SK-N-SH (cell line): ENCODE measurements around the gene PAWR.
A peak's percentile ranks its signal among the peaks of the same experiment; 100 is the strongest.

ENCODE experiments used
- CHD2 ChIP-seq: fragments of 150-350 bp; IDR thresholded peaks from 2 replicates; pipeline ENCODE4 v1.6.1; 2018; ENCODE audit warnings: low read length; ENCODE audit not compliant: partially characterized antibody
- CTCF ChIP-seq: fragments of 200-600 bp; sonication (generic); IDR thresholded peaks from 2 replicates; pipeline ENCODE4 v1.6.1; 2017; ENCODE audit warnings: antibody characterized with exemption, mild to moderate bottlenecking, moderate library complexity
- FOXJ3 ChIP-seq: sonication (generic); formaldehyde crosslinking; IDR thresholded peaks from 2 replicates; pipeline ENCODE4 v1.5.1; 2020; ENCODE audit warnings: mild to moderate bottlenecking, missing genetic modification reagents
- JUND ChIP-seq: IDR thresholded peaks from 2 replicates; pipeline ENCODE4 v1.4.0; 2012
- POLR2AphosphoS5 ChIP-seq: IDR thresholded peaks from 2 replicates; pipeline ENCODE4 v1.6.1; 2012; ENCODE audit warnings: low read depth, low read length
- RAD21 ChIP-seq: IDR thresholded peaks from 2 replicates; pipeline ENCODE4 v1.6.1; 2012; ENCODE audit warnings: mild to moderate bottlenecking, low read length
- RXRA ChIP-seq: IDR thresholded peaks from 2 replicates; pipeline ENCODE4 v1.4.0; 2012; ENCODE audit warnings: low read depth, mild to moderate bottlenecking, borderline replicate concordance
- TAF1 ChIP-seq: IDR thresholded peaks from 2 replicates; pipeline ENCODE4 v1.6.1; 2012; ENCODE audit warnings: low read depth, mild to moderate bottlenecking, low read length, moderate library complexity, borderline replicate concordance
- TEAD4 ChIP-seq: IDR thresholded peaks from 2 replicates; pipeline ENCODE4 v1.4.0; 2012; ENCODE audit warnings: mild to moderate bottlenecking, borderline replicate concordance; ENCODE audit not compliant: insufficient read depth
- YY1 ChIP-seq: IDR thresholded peaks from 2 replicates; pipeline ENCODE4 v1.4.0; 2012; ENCODE audit warnings: low read depth, mild to moderate bottlenecking
- TF ChIP-seq, protein P1 (sequence below): IDR thresholded peaks from 2 replicates; pipeline ENCODE4 v1.6.1; 2012; ENCODE audit warnings: mild to moderate bottlenecking, low read depth, low read length, moderate library complexity
- TF ChIP-seq, protein P2 (sequence below): IDR thresholded peaks from 2 replicates; pipeline ENCODE4 v1.4.0; 2012; ENCODE audit warnings: low read depth

DNA sequence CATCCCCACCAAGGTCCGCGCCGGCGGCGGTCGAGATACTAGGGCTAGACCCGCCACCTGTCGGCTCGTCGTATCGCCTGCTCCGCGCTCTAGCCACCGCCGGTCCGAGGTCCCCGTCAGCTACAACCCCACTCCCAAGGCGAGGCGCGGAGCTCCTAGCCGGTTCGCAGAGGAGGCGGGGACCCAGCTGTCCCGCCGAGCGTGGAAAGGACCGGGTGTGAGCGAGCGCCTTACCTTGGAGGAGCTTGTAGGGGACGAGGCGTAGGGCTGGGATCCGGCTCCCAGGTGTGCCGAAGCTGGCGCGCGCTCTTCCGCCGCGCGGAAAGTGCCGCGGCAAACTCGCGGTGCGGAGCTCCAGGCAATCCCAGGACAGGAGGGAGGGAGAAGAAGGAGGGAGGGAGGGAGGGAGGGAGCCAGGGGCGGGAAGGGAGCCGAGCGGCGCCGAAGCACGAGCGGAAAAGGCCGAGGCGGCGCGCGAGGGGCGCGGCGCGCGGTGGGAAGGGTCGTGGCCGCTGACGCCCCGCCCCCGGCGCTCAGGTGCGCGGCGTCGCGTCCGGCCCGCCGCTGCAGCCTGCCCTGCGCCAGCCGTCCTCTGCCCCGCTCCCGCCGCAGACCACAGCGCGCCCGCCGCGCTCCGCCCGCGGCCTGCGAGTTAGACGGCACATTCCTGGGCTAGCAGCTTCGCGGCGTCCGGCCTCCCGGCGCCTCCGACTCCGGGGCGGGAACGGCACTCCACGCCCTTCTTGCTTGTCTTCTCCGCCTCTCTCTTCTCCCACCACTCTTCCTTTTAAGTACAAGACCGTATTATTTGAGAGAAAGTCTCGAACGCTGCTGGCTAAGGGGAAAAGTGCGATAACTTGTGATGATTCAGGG lies at the start of gene PAWR:
- TF ChIP-seq TAF1 (no peak), POLR2AphosphoS5 (no peak), TEAD4 (no peak), CTCF (no peak), RAD21 (no peak), JUND (no peak), YY1 (no peak), RXRA (no peak), FOXJ3 (CRISPR knock-in tag) (no peak), CHD2 (no peak)
- TF ChIP-seq, protein P1, sequence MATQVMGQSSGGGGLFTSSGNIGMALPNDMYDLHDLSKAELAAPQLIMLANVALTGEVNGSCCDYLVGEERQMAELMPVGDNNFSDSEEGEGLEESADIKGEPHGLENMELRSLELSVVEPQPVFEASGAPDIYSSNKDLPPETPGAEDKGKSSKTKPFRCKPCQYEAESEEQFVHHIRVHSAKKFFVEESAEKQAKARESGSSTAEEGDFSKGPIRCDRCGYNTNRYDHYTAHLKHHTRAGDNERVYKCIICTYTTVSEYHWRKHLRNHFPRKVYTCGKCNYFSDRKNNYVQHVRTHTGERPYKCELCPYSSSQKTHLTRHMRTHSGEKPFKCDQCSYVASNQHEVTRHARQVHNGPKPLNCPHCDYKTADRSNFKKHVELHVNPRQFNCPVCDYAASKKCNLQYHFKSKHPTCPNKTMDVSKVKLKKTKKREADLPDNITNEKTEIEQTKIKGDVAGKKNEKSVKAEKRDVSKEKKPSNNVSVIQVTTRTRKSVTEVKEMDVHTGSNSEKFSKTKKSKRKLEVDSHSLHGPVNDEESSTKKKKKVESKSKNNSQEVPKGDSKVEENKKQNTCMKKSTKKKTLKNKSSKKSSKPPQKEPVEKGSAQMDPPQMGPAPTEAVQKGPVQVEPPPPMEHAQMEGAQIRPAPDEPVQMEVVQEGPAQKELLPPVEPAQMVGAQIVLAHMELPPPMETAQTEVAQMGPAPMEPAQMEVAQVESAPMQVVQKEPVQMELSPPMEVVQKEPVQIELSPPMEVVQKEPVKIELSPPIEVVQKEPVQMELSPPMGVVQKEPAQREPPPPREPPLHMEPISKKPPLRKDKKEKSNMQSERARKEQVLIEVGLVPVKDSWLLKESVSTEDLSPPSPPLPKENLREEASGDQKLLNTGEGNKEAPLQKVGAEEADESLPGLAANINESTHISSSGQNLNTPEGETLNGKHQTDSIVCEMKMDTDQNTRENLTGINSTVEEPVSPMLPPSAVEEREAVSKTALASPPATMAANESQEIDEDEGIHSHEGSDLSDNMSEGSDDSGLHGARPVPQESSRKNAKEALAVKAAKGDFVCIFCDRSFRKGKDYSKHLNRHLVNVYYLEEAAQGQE: no peak
- TF ChIP-seq, protein P2, sequence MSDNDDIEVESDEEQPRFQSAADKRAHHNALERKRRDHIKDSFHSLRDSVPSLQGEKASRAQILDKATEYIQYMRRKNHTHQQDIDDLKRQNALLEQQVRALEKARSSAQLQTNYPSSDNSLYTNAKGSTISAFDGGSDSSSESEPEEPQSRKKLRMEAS: peak; percentile 55; the same call in 1 of the 2 replicates
